GM23338 (cell line): ENCODE results near the gene SOWAHB. TPM values are rescaled to one million over a fixed set of nuclear protein-coding genes. Genes with fewer than 3 reads are reported as not detected.

Experiments used
- ATAC-seq: fragments of 200-7000 bp; cut with Tn5 transposase; 3 replicates; pipeline ENCODE4 v1.9.1; 2020
- DNase-seq: peaks from one replicate; pipeline ENCODE4 v3.0.0-alpha.2; 2015; ENCODE audit warnings: low spot score
- H2AFZ ChIP-seq: fragments of 200-600 bp; sonication (generic); 2 replicates; pipeline ENCODE4 v1.8.0; 2016; ENCODE audit warnings: antibody characterized with exemption, mild to moderate bottlenecking, moderate library complexity
- H3F3A ChIP-seq: fragments of 200-600 bp; sonication (generic); replicated peaks from 2 replicates; pipeline ENCODE4 v1.8.0; 2017; ENCODE audit warnings: antibody characterized with exemption, mixed run types, low read depth
- H3K27ac ChIP-seq: fragments of 200-600 bp; sonication (generic); 2 replicates; pipeline ENCODE4 v1.6.1; 2016; ENCODE audit warnings: low read depth
- H3K27me3 ChIP-seq: fragments of 200-600 bp; sonication (generic); 2 replicates; pipeline ENCODE4 v1.8.0; 2016; ENCODE audit warnings: mild to moderate bottlenecking, mixed run types, moderate library complexity; ENCODE audit not compliant: insufficient read depth
- H3K36me3 ChIP-seq: fragments of 200-600 bp; sonication (generic); 2 replicates; pipeline ENCODE4 v1.8.0; 2016; ENCODE audit warnings: mild to moderate bottlenecking; ENCODE audit not compliant: insufficient read depth
- H3K4me1 ChIP-seq: fragments of 200-600 bp; sonication (generic); 2 replicates; pipeline ENCODE4 v1.8.0; 2016; ENCODE audit warnings: mild to moderate bottlenecking, moderate library complexity; ENCODE audit not compliant: insufficient read depth
- H3K4me2 ChIP-seq: fragments of 200-600 bp; sonication (generic); 2 replicates; pipeline ENCODE4 v1.7.1; 2017; ENCODE audit warnings: mixed run types
- H3K4me3 ChIP-seq: fragments of 200-600 bp; sonication (generic); 2 replicates; pipeline ENCODE4 v1.6.1; 2016; ENCODE audit warnings: mixed run types
- H3K79me2 ChIP-seq: fragments of 200-600 bp; sonication (generic); replicated peaks from 2 replicates; pipeline ENCODE4 v1.8.0; 2017; ENCODE audit warnings: mild to moderate bottlenecking; ENCODE audit not compliant: insufficient read depth
- H3K9me2 ChIP-seq: fragments of 200-600 bp; sonication (generic); 2 replicates; pipeline ENCODE4 v1.8.0; 2017; ENCODE audit not compliant: insufficient read depth
- H4K20me1 ChIP-seq: fragments of 200-600 bp; sonication (generic); replicated peaks from 2 replicates; pipeline ENCODE4 v1.8.0; 2017; ENCODE audit warnings: mild to moderate bottlenecking; ENCODE audit not compliant: insufficient read depth
- H3K27ac Mint-ChIP-seq: 2 replicates; pipeline ENCODE4 v1.8.0; 2020; ENCODE audit warnings: inconsistent platforms, mild to moderate bottlenecking, moderate library complexity, mixed read lengths
- H3K27me3 Mint-ChIP-seq: 3 replicates; pipeline ENCODE4 v1.8.0; 2022; ENCODE audit warnings: low read depth, mild to moderate bottlenecking, moderate library complexity, mixed read lengths, inconsistent platforms; ENCODE audit not compliant: insufficient read depth, poor library complexity
- H3K36me3 Mint-ChIP-seq: 3 replicates; pipeline ENCODE4 v1.8.0; 2021; ENCODE audit warnings: low read depth, mild to moderate bottlenecking, inconsistent platforms, moderate library complexity, mixed read lengths
- H3K4me1 Mint-ChIP-seq: 3 replicates; pipeline ENCODE4 v1.8.0; 2020; ENCODE audit warnings: mild to moderate bottlenecking, inconsistent platforms, mixed read lengths
- H3K4me3 Mint-ChIP-seq: 3 replicates; pipeline ENCODE4 v1.8.0; 2021; ENCODE audit warnings: moderate library complexity, mild to moderate bottlenecking, inconsistent platforms, mixed read lengths
- H3K9me3 Mint-ChIP-seq: 3 replicates; pipeline ENCODE4 v1.8.0; 2020; ENCODE audit warnings: moderate library complexity, mild to moderate bottlenecking, inconsistent platforms, mixed read lengths
- CREB1 ChIP-seq: fragments of 250-450 bp; sonication (Bioruptor Pico); IDR thresholded peaks from 2 replicates; pipeline ENCODE4 v1.5.0; 2020; ENCODE audit warnings: low read depth, mild to moderate bottlenecking, moderate library complexity
- ETS1 ChIP-seq: IDR thresholded peaks from 2 replicates; pipeline ENCODE4 v1.6.1; 2016; ENCODE audit warnings: antibody characterized with exemption
- EZH2 ChIP-seq: fragments of 200-600 bp; sonication (generic); IDR thresholded peaks from one replicate; pipeline ENCODE4 v1.8.0; 2017; ENCODE audit warnings: antibody characterized with exemption, mild to moderate bottlenecking, low read depth; ENCODE audit not compliant: unreplicated experiment
- EZH2phosphoT487 ChIP-seq: fragments of 200-600 bp; sonication (generic); IDR thresholded peaks from one replicate; pipeline ENCODE4 v1.8.1; 2018; ENCODE audit warnings: antibody characterized with exemption; ENCODE audit not compliant: unreplicated experiment
- NANOG ChIP-seq: IDR thresholded peaks from 2 replicates; pipeline ENCODE4 v1.6.1; 2016; ENCODE audit warnings: antibody characterized with exemption, borderline replicate concordance
- POLR2AphosphoS5 ChIP-seq: IDR thresholded peaks from 2 replicates; pipeline ENCODE4 v1.6.1; 2016; ENCODE audit warnings: antibody characterized with exemption, low read depth
- ZNF114 ChIP-seq: fragments of 250-450 bp; sonication (Bioruptor Pico); IDR thresholded peaks from 2 replicates; pipeline ENCODE4 v1.5.0; 2020; ENCODE audit warnings: mild to moderate bottlenecking, moderate library complexity
- ZNF331 ChIP-seq: fragments of 250-450 bp; sonication (Bioruptor Pico); IDR thresholded peaks from 2 replicates; pipeline ENCODE4 v1.5.0; 2020; ENCODE audit warnings: low read depth, mild to moderate bottlenecking, moderate library complexity
- polyA plus RNA-seq: library from polyadenylated mRNA; unstranded; fragments of >200 nt; fragmentation: Nextera tagmentation; extraction: Ambion mirVana; gene quantifications from 2 replicates; pipeline ENCODE4 v1.2.1, GENCODE V29; 2016
- total RNA-seq: library from RNA; depleted of rRNA; stranded (reverse); fragments of >200 nt; shearing (Covaris generic); gene quantifications from 2 replicates; pipeline ENCODE4 v1.2.3, GENCODE V29; 2014
- TF ChIP-seq, protein P1 (sequence below): IDR thresholded peaks from one replicate; pipeline ENCODE4 v1.6.1; 2018; ENCODE audit warnings: antibody characterized with exemption; ENCODE audit not compliant: unreplicated experiment
- TF ChIP-seq, protein P2 (sequence below), 2 experiments: fragments of 200-600 bp in 1 of 2; sonication (generic) in 1 of 2; conservative IDR thresholded peaks; 2 replicates each; pipeline versions ENCODE4 v1.5.1 to v1.6.1; 2016 to 2017; ENCODE audit warnings: antibody characterized with exemption in 2 of 2, low read depth in 2 of 2, mild to moderate bottlenecking in 2 of 2, moderate library complexity in 1 of 2
- TF ChIP-seq, protein P3 (sequence below): fragments of 250-450 bp; sonication (Bioruptor Pico); IDR thresholded peaks from 2 replicates; pipeline ENCODE4 v1.5.0; 2020; ENCODE audit warnings: mild to moderate bottlenecking, moderate library complexity

The SOWAHB gene
- total and polyA plus RNA-seq, 2 experiments from 2014 or later = 0.08 to 2.8 TPM

GRCh38 chr4:76943790-76944189 is 45.8 kb upstream of the SOWAHB start:
- Mint-ChIP-seq H3K27ac (no peak overlapping the region), H3K4me3 (no peak overlapping the region), H3K4me1 (peaks cover 7% of the 10 kb centered on the region; the same call in 2 of the 3 replicates), H3K36me3 (peaks cover 15% of the 10 kb centered on the region; the same call in 1 of the 3 replicates), H3K27me3 (peaks cover 15% of the 10 kb centered on the region), H3K9me3 (no peaks in the 10 kb centered on the region)
- H3K27ac ChIP-seq = no peak overlapping the region
- no peaks in the 10 kb centered on the region for H3F3A ChIP-seq
- H3K4me2 ChIP-seq = no peak overlapping the region
- peaks cover 10% of the 10 kb centered on the region for H3K4me1 ChIP-seq
- no peak for TF ChIP-seq POLR2AphosphoS5
- no peak for TF ChIP-seq ETS1
- TF ChIP-seq EZH2 = no peak
- TF ChIP-seq NANOG = no peak
- TF ChIP-seq ZNF114 = no peak
- TF ChIP-seq, protein P1, sequence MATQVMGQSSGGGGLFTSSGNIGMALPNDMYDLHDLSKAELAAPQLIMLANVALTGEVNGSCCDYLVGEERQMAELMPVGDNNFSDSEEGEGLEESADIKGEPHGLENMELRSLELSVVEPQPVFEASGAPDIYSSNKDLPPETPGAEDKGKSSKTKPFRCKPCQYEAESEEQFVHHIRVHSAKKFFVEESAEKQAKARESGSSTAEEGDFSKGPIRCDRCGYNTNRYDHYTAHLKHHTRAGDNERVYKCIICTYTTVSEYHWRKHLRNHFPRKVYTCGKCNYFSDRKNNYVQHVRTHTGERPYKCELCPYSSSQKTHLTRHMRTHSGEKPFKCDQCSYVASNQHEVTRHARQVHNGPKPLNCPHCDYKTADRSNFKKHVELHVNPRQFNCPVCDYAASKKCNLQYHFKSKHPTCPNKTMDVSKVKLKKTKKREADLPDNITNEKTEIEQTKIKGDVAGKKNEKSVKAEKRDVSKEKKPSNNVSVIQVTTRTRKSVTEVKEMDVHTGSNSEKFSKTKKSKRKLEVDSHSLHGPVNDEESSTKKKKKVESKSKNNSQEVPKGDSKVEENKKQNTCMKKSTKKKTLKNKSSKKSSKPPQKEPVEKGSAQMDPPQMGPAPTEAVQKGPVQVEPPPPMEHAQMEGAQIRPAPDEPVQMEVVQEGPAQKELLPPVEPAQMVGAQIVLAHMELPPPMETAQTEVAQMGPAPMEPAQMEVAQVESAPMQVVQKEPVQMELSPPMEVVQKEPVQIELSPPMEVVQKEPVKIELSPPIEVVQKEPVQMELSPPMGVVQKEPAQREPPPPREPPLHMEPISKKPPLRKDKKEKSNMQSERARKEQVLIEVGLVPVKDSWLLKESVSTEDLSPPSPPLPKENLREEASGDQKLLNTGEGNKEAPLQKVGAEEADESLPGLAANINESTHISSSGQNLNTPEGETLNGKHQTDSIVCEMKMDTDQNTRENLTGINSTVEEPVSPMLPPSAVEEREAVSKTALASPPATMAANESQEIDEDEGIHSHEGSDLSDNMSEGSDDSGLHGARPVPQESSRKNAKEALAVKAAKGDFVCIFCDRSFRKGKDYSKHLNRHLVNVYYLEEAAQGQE = no peak
- no peak for TF ChIP-seq CREB1
- TF ChIP-seq, protein P2, sequence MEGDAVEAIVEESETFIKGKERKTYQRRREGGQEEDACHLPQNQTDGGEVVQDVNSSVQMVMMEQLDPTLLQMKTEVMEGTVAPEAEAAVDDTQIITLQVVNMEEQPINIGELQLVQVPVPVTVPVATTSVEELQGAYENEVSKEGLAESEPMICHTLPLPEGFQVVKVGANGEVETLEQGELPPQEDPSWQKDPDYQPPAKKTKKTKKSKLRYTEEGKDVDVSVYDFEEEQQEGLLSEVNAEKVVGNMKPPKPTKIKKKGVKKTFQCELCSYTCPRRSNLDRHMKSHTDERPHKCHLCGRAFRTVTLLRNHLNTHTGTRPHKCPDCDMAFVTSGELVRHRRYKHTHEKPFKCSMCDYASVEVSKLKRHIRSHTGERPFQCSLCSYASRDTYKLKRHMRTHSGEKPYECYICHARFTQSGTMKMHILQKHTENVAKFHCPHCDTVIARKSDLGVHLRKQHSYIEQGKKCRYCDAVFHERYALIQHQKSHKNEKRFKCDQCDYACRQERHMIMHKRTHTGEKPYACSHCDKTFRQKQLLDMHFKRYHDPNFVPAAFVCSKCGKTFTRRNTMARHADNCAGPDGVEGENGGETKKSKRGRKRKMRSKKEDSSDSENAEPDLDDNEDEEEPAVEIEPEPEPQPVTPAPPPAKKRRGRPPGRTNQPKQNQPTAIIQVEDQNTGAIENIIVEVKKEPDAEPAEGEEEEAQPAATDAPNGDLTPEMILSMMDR (conservative IDR thresholded peaks at IDR 0.05; ENCODE audit: low read depth in 2 of 2) = no peak
- TF ChIP-seq, protein P3, sequence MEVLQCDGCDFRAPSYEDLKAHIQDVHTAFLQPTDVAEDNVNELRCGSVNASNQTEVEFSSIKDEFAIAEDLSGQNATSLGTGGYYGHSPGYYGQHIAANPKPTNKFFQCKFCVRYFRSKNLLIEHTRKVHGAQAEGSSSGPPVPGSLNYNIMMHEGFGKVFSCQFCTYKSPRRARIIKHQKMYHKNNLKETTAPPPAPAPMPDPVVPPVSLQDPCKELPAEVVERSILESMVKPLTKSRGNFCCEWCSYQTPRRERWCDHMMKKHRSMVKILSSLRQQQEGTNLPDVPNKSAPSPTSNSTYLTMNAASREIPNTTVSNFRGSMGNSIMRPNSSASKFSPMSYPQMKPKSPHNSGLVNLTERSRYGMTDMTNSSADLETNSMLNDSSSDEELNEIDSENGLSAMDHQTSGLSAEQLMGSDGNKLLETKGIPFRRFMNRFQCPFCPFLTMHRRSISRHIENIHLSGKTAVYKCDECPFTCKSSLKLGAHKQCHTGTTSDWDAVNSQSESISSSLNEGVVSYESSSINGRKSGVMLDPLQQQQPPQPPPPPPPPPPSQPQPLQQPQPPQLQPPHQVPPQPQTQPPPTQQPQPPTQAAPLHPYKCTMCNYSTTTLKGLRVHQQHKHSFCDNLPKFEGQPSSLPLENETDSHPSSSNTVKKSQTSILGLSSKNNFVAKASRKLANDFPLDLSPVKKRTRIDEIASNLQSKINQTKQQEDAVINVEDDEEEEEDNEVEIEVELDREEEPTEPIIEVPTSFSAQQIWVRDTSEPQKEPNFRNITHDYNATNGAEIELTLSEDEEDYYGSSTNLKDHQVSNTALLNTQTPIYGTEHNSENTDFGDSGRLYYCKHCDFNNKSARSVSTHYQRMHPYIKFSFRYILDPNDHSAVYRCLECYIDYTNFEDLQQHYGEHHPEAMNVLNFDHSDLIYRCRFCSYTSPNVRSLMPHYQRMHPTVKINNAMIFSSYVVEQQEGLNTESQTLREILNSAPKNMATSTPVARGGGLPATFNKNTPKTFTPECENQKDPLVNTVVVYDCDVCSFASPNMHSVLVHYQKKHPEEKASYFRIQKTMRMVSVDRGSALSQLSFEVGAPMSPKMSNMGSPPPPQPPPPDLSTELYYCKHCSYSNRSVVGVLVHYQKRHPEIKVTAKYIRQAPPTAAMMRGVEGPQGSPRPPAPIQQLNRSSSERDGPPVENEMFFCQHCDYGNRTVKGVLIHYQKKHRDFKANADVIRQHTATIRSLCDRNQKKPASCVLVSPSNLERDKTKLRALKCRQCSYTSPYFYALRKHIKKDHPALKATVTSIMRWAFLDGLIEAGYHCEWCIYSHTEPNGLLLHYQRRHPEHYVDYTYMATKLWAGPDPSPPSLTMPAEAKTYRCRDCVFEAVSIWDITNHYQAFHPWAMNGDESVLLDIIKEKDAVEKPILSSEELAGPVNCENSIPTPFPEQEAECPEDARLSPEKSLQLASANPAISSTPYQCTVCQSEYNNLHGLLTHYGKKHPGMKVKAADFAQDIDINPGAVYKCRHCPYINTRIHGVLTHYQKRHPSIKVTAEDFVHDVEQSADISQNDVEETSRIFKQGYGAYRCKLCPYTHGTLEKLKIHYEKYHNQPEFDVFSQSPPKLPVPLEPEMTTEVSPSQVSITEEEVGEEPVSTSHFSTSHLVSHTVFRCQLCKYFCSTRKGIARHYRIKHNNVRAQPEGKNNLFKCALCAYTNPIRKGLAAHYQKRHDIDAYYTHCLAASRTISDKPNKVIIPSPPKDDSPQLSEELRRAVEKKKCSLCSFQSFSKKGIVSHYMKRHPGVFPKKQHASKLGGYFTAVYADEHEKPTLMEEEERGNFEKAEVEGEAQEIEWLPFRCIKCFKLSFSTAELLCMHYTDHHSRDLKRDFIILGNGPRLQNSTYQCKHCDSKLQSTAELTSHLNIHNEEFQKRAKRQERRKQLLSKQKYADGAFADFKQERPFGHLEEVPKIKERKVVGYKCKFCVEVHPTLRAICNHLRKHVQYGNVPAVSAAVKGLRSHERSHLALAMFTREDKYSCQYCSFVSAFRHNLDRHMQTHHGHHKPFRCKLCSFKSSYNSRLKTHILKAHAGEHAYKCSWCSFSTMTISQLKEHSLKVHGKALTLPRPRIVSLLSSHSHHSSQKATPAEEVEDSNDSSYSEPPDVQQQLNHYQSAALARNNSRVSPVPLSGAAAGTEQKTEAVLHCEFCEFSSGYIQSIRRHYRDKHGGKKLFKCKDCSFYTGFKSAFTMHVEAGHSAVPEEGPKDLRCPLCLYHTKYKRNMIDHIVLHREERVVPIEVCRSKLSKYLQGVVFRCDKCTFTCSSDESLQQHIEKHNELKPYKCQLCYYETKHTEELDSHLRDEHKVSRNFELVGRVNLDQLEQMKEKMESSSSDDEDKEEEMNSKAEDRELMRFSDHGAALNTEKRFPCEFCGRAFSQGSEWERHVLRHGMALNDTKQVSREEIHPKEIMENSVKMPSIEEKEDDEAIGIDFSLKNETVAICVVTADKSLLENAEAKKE (CRISPR knock-in tag) = no peak
- TF ChIP-seq EZH2phosphoT487 = no peak
- TF ChIP-seq ZNF331 (CRISPR knock-in tag) = no peak
- H3K36me3 ChIP-seq = no peaks in the 10 kb centered on the region
- H4K20me1 ChIP-seq = 0 out of 2 replicates have a peak, but pooled peaks cover 8% of the 10 kb centered on the region
- H3K4me3 ChIP-seq = no peak overlapping the region
- DNase-seq (no peak), ATAC-seq (no peak)
- no peak overlapping the region for H2AFZ ChIP-seq
- peaks cover 18% of the 10 kb centered on the region for H3K27me3 ChIP-seq
- peaks cover 12% of the 10 kb centered on the region; the same call in 1 of the 2 replicates for H3K79me2 ChIP-seq
- H3K9me2 ChIP-seq = no peaks in the 10 kb centered on the region
